ENCODE measurements around the gene RAB40C.

- TF ChIP-seq POLR2AphosphoS5 (IDR thresholded peaks at IDR 0.05; ENCODE audit: low read depth, low read length) (no peak; the same call in 1 of the 2 replicates), FOXP2 (optimal IDR thresholded peaks at IDR 0.05; ENCODE audit: borderline replicate concordance, extremely low read depth, extremely low read length, insufficient read depth) (no peak), REST (IDR thresholded peaks at IDR 0.05; ENCODE audit: insufficient read depth in 1 of 2, low read depth in 2 of 2, low read length in 2 of 2) (no peak), SIN3A (IDR thresholded peaks at IDR 0.05; ENCODE audit: borderline replicate concordance, insufficient read depth, low read length) (no peak)
Observed at GRCh38 chr16:569445-570254, 20.2 kb upstream of the RAB40C start, which contains the start of gene PIGQ.
